Stimulated activated CD4-positive, alpha-beta T cell treated with anti-CD3 and anti-CD28 coated beads, Interleukin-1b, Interleukin-23, amount 100 ng/mL, for 4 hours (primary cell): Measurements from ENCODE around the gene SPRED1.

Experiments
- DNase-seq, 2 donors: peaks; one replicate each; pipeline ENCODE4 v3.0.0-alpha.2; 2020; ENCODE audit warnings: low read depth in 2 of 2

Gene SPRED1

DNA sequence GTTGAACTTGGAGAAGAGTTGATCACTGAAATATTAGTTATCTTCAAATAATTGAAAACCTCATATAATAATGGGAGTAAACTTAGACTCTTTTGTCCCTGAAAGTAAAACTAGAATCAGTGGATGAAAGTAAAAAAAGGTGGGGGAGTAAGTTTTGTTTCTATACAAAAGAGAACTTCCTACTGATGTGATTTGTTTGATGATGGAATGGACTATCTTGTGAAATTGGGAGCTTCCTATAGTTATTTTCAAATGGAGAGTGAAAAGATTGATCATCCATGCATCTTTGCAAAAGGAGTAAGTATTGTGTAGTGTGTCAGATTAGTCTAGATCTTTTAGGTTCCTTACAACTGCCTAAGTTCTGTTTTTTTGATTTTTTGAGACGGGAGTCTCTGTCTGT lies 28.4 kb downstream of the SPRED1 start:
- no peak for DNase-seq

- no peak for DNase-seq
Measured at GRCh38 chr15:38283010-38283409, 30.4 kb downstream of the SPRED1 start.

GRCh38 chr15:38285456-38285855 lies 32.8 kb downstream of the SPRED1 start:
- no peak for DNase-seq

- no peak for DNase-seq
Measured at GRCh38 chr15:38294126-38294525, 41.5 kb downstream of the SPRED1 start.

GRCh38 chr15:38297623-38298388 lies 45.2 kb downstream of the SPRED1 start:
- DNase-seq: no peak

DNA sequence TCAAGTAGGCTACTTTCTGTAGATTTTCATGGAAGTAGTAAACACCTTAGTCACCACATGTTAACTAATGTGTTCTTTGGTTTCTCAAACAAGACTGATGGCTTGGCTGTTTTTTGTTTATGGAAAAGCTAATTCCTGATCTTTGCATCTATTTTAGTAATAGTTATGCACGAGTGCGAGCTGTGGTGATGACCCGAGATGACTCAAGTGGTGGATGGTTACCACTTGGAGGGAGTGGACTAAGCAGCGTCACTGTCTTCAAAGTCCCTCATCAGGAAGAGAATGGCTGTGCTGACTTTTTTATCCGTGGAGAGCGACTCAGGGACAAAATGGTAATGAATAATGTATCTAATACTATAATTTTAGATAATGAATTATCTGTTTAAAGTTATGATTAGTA lies 46.6 kb downstream of the SPRED1 start:
- DNase-seq: no peak

- no peak for DNase-seq
Measured at GRCh38 chr15:38300395-38300794, 47.8 kb downstream of the SPRED1 start.

- no peak for DNase-seq
Measured at GRCh38 chr15:38304481-38304880, 51.8 kb downstream of the SPRED1 start.

DNA sequence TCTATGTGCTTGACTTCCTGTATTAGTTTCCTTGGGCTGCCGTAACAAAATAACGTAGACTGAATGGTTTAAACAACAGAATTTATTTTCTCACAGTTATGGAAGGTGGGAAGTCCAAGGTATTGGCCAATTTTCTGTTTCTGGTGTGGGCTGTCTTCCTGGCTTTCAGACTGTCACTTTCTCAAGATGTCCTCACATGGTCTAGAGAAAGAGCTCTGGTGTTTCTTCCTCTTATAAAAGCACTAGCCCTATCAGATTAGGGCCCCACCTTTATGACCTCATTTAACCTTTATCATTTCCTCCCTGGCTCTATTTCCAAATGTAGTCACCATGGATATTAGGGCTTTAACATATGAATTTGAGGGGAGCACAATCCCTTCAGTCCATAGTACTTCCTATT lies 54.6 kb downstream of the SPRED1 start:
- DNase-seq: no peak

DNA sequence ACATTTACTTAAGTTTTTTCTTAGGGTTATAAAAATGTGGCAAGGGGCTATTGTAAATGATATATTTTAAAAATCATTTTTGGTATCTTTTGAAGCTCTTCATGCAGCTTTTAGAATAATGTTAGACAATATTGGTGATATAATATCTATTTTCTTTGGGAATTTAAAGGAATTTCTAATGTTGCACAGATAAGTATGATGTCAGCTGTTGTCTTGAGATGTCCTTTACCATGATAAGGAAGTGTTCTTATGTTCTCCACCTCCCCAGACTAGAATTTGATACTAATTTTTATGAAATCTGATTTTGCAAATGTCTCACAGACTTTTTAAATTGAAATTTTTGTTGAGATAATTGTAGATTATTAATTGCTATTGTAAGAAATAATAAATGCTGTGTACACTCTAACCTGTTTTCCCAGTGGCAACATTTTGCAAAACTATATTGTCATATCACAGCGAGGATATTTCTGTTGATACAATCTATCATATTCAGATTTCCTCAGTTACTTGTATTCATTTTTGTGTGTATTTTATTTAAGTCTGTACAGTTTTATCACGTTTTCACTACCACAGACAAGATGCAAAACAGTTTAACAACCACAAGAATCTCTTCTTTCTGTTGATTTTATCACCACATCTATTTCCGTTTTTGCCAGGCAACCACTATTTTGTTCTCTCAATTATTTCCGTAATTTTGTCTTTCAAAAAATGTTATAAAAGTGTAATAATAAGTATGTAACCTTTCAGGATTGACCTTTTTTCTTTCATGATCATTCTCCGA lies 55.4 kb downstream of the SPRED1 start:
- no peak for DNase-seq

GRCh38 chr15:38308797-38309196 lies 56.2 kb downstream of the SPRED1 start:
- no peak for DNase-seq

DNA sequence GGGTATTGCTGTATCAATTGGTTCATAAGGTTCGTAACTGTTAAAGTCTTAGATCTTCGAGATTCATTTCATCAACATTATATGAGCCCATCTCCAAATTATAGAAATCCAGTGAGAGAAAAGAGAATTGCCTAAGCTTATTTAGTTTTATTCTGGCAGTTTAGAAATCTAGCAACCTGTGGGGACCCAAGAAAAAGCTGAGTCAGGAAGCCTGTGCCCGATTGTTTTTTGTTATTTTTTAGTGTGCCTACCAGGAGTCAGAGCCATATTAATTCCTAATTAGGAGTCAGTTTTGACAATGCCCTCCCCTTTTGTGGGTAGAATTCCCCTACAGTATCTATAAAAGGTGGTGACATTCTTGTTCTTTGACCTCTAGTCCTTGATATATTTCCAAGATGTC lies 59.6 kb downstream of the SPRED1 start:
- no peak for DNase-seq

DNA sequence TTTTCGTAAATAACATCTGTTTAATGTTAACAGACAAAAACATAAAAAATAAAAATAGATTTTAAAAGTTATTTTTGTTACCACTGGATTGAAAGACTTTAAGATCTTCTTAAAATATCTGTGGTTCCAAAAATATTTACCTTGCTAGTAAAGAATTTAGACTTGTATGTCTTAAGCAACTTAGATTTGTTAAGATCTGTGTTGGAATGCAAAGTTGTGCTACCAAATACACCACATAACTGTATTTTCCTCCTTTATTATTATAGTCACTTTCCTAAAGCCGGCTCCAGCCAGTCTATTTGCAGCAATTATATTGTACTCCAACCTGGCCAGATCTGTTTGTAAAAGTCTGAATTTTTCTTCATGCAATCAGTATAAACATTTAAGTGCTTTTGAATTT lies 63.7 kb downstream of the SPRED1 start:
- DNase-seq: no peak

DNA sequence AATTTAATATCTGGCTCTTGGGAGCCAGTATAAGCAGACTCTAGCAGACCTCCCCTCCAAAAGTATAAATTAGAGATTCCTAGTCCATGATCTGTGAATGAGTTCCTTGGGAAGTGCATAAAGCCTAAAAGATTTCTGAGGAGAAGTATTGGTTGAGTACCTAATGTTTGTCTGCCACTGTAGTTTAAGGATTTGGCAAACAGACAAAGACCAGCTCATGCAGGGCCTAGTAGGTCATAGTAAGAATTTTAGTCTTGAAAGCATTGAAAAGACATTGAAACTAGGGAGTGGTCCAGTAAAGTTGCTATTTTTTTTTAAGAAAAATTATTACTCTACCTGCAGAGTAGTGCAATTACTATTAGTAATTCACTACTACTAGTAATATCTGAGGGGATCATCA lies 67.5 kb downstream of the SPRED1 start:
- no peak for DNase-seq

- no peak for DNase-seq
Measured at GRCh38 chr15:38320866-38321265, 68.2 kb downstream of the SPRED1 start.

DNA sequence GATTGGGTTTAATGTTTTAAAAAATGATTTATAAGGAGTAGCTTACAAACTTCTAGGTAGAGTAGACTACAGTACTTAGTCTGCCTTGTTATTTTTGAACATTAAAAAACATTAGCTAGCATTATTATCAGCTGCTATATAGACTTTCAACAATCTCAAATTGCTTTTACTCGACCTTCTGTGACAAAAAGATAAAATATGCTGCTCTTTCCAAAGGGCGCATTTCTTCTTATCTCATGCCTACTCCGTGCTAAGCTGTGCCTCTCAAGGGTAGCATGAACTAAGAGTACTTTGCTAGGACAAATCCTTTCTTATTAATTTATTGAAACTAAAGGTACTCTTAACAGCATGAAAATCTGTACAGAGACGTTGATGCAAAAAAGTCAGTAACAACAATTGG lies 71.3 kb downstream of the SPRED1 start:
- no peak for DNase-seq

DNA sequence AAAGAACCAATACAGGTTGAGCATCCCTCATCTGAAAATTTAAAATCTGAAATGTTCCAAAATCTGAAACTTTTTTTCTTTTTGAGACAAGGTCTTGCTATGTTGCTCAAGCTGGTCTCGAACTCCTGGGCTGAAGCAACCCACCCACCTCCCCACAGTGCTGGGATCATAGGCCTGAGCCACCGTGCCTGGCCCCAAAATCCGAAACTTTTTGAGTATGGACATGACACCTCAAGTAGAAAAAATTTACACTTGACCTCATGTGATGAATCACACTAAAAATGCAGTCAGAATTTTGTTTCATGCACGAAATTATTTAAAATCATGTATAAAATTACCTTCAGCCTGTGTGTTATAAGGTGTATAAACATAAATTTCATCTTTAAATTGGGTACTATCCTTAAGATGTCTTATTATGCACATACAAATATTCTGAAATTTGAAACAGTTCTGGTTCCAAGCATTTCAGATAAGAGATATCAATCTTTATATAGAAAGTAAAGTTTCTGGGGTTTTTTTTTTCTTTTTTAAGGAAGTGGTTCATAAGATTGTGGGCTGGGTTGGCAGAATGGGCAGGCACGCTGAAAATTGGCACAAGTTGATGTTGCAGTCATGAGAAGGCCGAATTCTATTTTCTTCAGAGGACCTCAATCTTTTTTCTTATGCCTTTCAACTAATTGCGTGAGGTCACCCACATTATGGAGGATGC lies 72.5 kb downstream of the SPRED1 start:
- no peak for DNase-seq

DNA sequence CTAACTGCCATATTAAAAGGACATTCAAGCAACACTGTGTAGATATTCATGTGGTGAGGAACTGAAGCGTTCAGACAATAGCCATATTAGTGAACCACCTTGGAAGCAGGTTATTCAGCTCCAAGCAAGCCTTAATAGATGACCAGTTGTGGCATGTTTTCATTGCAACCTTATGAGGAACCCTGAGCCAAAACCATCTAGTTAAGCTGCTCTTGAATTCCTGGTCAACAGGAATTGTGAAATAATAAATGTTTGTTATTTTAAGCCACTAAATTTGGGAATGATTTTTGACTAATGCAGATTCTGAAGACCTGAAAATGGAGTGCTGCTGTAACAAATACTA lies 73.0 kb downstream of the SPRED1 start:
- no peak for DNase-seq

DNA sequence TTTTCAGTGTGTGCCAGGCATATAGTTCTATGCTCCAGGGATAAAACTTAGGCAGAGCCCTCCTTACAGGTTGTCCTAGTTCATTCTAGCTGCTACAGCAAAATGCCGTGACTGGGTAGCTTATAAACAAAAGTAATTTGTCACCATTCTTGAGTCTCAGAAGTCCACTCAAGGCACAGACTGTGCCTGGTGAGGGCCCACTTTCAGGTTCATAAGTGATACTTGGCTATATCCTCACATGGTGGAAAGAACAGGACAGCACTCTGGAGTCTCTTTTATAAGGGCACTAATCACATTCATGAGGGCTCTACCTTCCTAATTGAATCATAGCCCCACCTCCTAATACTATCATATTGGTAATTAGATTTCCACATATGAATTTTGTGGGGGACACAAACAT lies 80.1 kb downstream of the SPRED1 start:
- DNase-seq: no peak

DNA sequence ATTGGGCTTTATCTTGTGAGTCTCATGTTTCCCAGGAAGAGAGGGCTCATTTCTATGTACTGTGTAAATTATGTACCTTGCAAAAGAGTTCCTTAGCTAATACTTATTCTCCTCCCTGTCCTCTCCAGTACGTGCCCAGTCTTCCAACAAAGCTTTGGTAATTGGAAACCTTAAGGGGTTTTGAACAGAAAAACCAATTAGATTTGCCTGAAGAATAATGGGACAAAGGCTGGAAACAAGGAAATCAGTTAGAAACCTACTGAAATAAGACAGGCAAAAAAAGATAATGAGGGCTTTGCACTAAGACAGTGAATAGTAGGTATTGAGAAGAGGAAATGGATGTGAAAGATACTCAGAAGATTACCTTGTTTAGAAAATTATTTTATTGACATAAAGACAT lies 82.5 kb downstream of the SPRED1 start:
- DNase-seq: no peak

- no peak for DNase-seq
Measured at GRCh38 chr15:38344351-38344750, 91.7 kb downstream of the SPRED1 start.

DNA sequence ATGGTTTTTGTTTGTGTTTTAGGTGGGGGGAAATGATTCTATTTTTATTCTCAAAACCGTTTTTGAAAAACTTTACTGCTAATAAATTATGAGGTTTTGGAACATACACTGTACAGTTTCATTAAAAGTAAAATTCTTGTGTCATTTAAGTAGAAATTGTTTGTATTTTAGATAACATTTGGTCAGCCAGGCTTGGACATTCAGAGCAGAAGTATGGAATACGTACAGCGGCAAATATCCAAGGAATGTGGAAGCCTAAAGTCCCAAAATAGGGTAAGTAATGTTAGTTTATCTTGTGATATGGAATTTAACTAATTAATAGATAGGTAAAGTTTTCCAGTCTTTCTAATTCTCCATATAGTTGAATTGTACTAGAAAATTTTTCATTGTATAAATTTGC lies 96.6 kb downstream of the SPRED1 start:
- DNase-seq: no peak

DNA sequence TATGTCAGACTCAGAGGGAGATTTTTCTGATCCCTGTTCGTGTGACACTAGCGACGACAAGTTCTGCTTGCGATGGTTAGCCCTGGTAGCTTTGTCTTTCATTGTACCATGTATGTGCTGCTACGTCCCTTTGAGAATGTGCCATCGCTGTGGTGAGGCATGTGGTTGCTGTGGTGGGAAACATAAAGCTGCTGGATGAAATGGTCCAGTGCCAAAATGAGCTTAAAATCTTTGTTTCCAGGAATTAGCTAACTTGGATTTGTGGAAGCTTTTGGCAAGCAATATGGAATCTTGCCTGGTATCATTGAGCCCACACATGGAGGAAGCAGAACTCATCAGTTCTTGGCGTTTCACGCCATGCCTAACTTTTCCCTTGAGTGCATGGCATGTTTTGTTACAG lies 98.8 kb downstream of the SPRED1 start:
- no peak for DNase-seq
